OCI-LY7 (cell line): ENCODE data around the gene NAALAD2. TPM values are rescaled to one million over a fixed set of nuclear protein-coding genes. Genes with fewer than 3 reads are reported as not detected.
A peak's percentile ranks its signal among the peaks of the same experiment; 100 is the strongest.

Experiments used
- BruUV-seq: library from RNA; stranded (reverse); fragments of 400-500 nt; replicated peaks from 2 replicates; lab custom pipeline; 2021; lab: Mats Ljungman, UMichigan
- CTCF ChIA-PET: fragments of 300-600 bp; sonication (Branson Sonifier 250); formaldehyde crosslinking; loops from one replicate; lab custom pipeline; 2022; ENCODE audit warnings: antibody characterized with exemption; ENCODE audit not compliant: unreplicated experiment; lab: Charles Lee
- POLR2A ChIA-PET: fragments of 300-600 bp; sonication (Branson Sonifier 250); formaldehyde crosslinking; loops from one replicate; lab custom pipeline; 2022; ENCODE audit warnings: antibody characterized with exemption; lab: Charles Lee
- DNase-seq: peaks from one replicate; pipeline ENCODE4 v3.0.0-alpha.2; 2015; ENCODE audit warnings: low spot score
- H2AFZ ChIP-seq: fragments of 200-600 bp; sonication (generic), shearing (Covaris generic); 2 replicates; pipeline ENCODE4 v1.6.1; 2014; ENCODE audit warnings: mild to moderate bottlenecking, antibody characterized with exemption, low read length, moderate library complexity
- H3K27ac ChIP-seq: fragments of 200-600 bp; sonication (generic); 2 replicates; pipeline ENCODE4 v1.5.1; 2014; ENCODE audit warnings: mixed run types, low read depth, mild to moderate bottlenecking, moderate library complexity, low read length, inconsistent platforms; ENCODE audit not compliant: poor library complexity, severe bottlenecking
- H3K36me3 ChIP-seq: fragments of 200-600 bp; sonication (generic); 2 replicates; pipeline ENCODE4 v1.6.1; 2014; ENCODE audit warnings: mild to moderate bottlenecking, antibody characterized with exemption, low read length, moderate library complexity, mixed read lengths; ENCODE audit not compliant: insufficient read depth
- H3K4me1 ChIP-seq: fragments of 200-600 bp; sonication (generic); 2 replicates; pipeline ENCODE4 v1.5.1; 2014; ENCODE audit warnings: mild to moderate bottlenecking, low read length; ENCODE audit not compliant: insufficient read depth, poor library complexity, severe bottlenecking
- H3K4me2 ChIP-seq: fragments of 200-600 bp; sonication (generic); 2 replicates; pipeline ENCODE4 v1.6.1; 2014; ENCODE audit warnings: mild to moderate bottlenecking, low read length
- H3K4me3 ChIP-seq: fragments of 200-600 bp; sonication (generic); 2 replicates; pipeline ENCODE4 v1.5.1; 2014; ENCODE audit warnings: mild to moderate bottlenecking, low read depth, low read length; ENCODE audit not compliant: poor library complexity, severe bottlenecking
- H3K79me2 ChIP-seq: fragments of 200-600 bp; sonication (generic); 2 replicates; pipeline ENCODE4 v1.6.1; 2016; ENCODE audit warnings: low read depth, mild to moderate bottlenecking, low read length, moderate library complexity, mixed read lengths; ENCODE audit not compliant: insufficient read depth
- H3K9me2 ChIP-seq: fragments of 200-600 bp; sonication (generic); 2 replicates; pipeline ENCODE4 v1.6.1; 2016; ENCODE audit warnings: mild to moderate bottlenecking, low read length, mixed read lengths; ENCODE audit not compliant: insufficient read depth
- H3K9me3 ChIP-seq: fragments of 200-600 bp; sonication (generic); 2 replicates; pipeline ENCODE4 v1.6.1; 2014; ENCODE audit warnings: mild to moderate bottlenecking, mixed run types, low read length, mixed read lengths
- H4K20me1 ChIP-seq: fragments of 200-600 bp; sonication (generic); 2 replicates; pipeline ENCODE4 v1.6.1; 2014; ENCODE audit warnings: mild to moderate bottlenecking, antibody characterized with exemption, low read length, moderate library complexity, mixed read lengths; ENCODE audit not compliant: insufficient read depth
- EZH2phosphoT487 ChIP-seq: fragments of 200-600 bp; sonication (generic); IDR thresholded peaks from 2 replicates; pipeline ENCODE4 v1.6.1; 2018; ENCODE audit warnings: low read depth, borderline replicate concordance, mild to moderate bottlenecking, mixed run types, antibody characterized with exemption, low read length, moderate library complexity, mixed read lengths
- intact Hi-C: fragments of 100-400 bp; cut with micrococcal nuclease; formaldehyde crosslinking; loops from one replicate; pipeline ENCODE4 v1.10.0; 2022; ENCODE audit not compliant: unreplicated experiment
- total RNA-seq, 2 experiments: library from RNA; depleted of rRNA in 1 of 2; stranded (reverse); fragments of >200 nt in 1 of 2; shearing (Covaris generic) in 1 of 2; gene quantifications; 2 replicates each; pipeline ENCODE4 v1.2.3, GENCODE V29; 2014 to 2022
- TF ChIP-seq, protein P1 (sequence below): fragments of 200-600 bp; sonication (generic); conservative IDR thresholded peaks from 2 replicates; pipeline ENCODE4 v1.5.1; 2014; ENCODE audit warnings: mild to moderate bottlenecking, antibody characterized with exemption, low read length, moderate library complexity, mixed read lengths

Gene NAALAD2
- total RNA-seq, 2 experiments from 2014 or later = not detected

DNA sequence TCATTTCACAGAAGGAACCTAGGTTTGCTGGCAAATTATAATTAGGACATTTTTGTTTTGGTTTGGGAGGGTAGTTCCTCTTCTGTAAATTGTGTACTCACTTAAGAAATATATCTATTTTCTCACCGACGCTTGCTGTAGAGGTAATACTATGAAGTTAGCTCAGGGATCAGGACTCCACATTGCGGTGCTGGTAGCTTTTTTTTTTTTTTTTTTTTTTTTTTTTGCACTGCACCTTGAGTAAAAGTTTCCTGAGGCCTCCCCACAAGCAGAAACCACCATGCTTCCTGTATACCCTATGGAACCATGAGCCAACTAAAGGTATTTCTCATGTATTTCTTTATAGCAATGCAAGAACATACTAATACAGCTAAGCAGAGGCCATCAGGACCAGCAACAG lies 34.0 kb upstream of the NAALAD2 start:
- no peaks in the 10 kb centered on the region for H3K36me3 ChIP-seq
- H3K27ac ChIP-seq = no peak overlapping the region
- ChIA-PET POLR2A (no interaction called here), CTCF (no interaction called here)
- H3K79me2 ChIP-seq = no peaks in the 10 kb centered on the region
- H3K4me3 ChIP-seq = no peak overlapping the region
- H3K9me2 ChIP-seq = no peaks in the 10 kb centered on the region
- BruUV-seq = no TSS peak
- no peak overlapping the region for H3K4me2 ChIP-seq
- H4K20me1 ChIP-seq = no peaks in the 10 kb centered on the region
- intact Hi-C loops = loop anchor here (10.0 kb wide), 1 partner anchor 64 kb away; no protein-coding TSS in a partner anchor
- TF ChIP-seq, protein P1, sequence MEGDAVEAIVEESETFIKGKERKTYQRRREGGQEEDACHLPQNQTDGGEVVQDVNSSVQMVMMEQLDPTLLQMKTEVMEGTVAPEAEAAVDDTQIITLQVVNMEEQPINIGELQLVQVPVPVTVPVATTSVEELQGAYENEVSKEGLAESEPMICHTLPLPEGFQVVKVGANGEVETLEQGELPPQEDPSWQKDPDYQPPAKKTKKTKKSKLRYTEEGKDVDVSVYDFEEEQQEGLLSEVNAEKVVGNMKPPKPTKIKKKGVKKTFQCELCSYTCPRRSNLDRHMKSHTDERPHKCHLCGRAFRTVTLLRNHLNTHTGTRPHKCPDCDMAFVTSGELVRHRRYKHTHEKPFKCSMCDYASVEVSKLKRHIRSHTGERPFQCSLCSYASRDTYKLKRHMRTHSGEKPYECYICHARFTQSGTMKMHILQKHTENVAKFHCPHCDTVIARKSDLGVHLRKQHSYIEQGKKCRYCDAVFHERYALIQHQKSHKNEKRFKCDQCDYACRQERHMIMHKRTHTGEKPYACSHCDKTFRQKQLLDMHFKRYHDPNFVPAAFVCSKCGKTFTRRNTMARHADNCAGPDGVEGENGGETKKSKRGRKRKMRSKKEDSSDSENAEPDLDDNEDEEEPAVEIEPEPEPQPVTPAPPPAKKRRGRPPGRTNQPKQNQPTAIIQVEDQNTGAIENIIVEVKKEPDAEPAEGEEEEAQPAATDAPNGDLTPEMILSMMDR = no peak
- TF ChIP-seq EZH2phosphoT487 = no peak
- DNase-seq = no peak
- no peaks in the 10 kb centered on the region for H3K9me3 ChIP-seq
- H3K4me1 ChIP-seq = no peaks in the 10 kb centered on the region
- no peak overlapping the region for H2AFZ ChIP-seq

GRCh38 chr11:90113541-90113940 lies 20.9 kb upstream of the NAALAD2 start:
- CTCF ChIA-PET = no interaction called here
- intact Hi-C loops = no loop called here
- no peaks in the 10 kb centered on the region for H3K4me1 ChIP-seq
- no peaks in the 10 kb centered on the region for H3K36me3 ChIP-seq
- no peaks in the 10 kb centered on the region for H3K79me2 ChIP-seq
- peak; percentile 6 for DNase-seq
- no peak overlapping the region for H3K4me2 ChIP-seq
- no peak overlapping the region for H3K27ac ChIP-seq
- no peaks in the 10 kb centered on the region for H3K9me2 ChIP-seq
- H2AFZ ChIP-seq = no peak overlapping the region
- no peaks in the 10 kb centered on the region for H4K20me1 ChIP-seq
- H3K4me3 ChIP-seq = no peak overlapping the region
- H3K9me3 ChIP-seq = no peaks in the 10 kb centered on the region
- TF ChIP-seq EZH2phosphoT487 = no peak
- TF ChIP-seq, protein P1 = peak; percentile 74
- POLR2A ChIA-PET = no interaction called here
- BruUV-seq = no TSS peak

- H3K4me3 ChIP-seq = no peak overlapping the region
- H4K20me1 ChIP-seq = no peaks in the 10 kb centered on the region
- CTCF ChIA-PET = no interaction called here
- no peaks in the 10 kb centered on the region for H3K9me2 ChIP-seq
- no peaks in the 10 kb centered on the region for H3K79me2 ChIP-seq
- TF ChIP-seq, protein P1 = no peak
- H3K27ac ChIP-seq = no peak overlapping the region
- H3K4me2 ChIP-seq = no peak overlapping the region
- H3K9me3 ChIP-seq = no peaks in the 10 kb centered on the region
- no TSS peak for BruUV-seq
- H3K36me3 ChIP-seq = no peaks in the 10 kb centered on the region
- intact Hi-C loops = no loop called here
- POLR2A ChIA-PET = no interaction called here
- H2AFZ ChIP-seq = no peak overlapping the region
- no peaks in the 10 kb centered on the region for H3K4me1 ChIP-seq
- DNase-seq = no peak
These were observed 14.3 kb upstream of the NAALAD2 start for GRCh38 chr11:90120191-90120590.
